GM03348 (cell line): ENCODE data around the gene ZDHHC20.

ENCODE experiments used
- DNase-seq: peaks from one replicate; pipeline ENCODE4 v3.0.0; 2012; ENCODE audit warnings: low spot score

Gene ZDHHC20

DNA sequence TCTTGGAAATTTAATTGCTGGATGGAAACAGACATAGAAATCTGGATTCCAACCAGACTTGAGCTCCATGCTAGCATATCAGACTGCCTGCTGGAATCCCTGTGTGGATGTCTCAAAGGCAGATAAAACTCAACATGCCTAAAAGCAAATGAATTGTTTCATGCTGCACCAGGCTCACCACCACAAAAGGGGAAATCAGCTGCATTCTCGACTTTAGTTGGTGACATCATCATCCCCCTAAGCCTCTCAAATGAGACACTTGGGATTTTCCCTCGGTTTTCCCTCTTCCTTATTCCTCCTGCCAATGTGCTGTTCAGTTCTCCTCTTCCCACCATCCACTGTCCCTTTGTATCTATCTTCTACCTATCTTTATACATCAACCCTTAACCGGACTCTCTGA is 134.3 kb downstream of the ZDHHC20 start:
- DNase-seq, result no peak

- no peak for DNase-seq
Observed at GRCh38 chr13:21322988-21323387, 136.1 kb downstream of the ZDHHC20 start.
